DMS 273 treated with DMSO at 0.1 percent for 48 hours (cell line): ENCODE data around the gene KIF5C.

ENCODE experiments used
- DNase-seq: peaks from one replicate; lab custom pipeline; 2025; lab: John Stamatoyannopoulos, UW

KIF5C gene

GRCh38 chr2:149044500-149044899 is 169.5 kb downstream of the KIF5C start:
- no peak for DNase-seq

- no peak for DNase-seq
Observed at GRCh38 chr2:149047118-149047517, 172.1 kb downstream of the KIF5C start.

GRCh38 chr2:149049142-149049541 is 174.1 kb downstream of the KIF5C start:
- DNase-seq, result no peak

- no peak for DNase-seq
Observed at GRCh38 chr2:149050188-149050587, 175.2 kb downstream of the KIF5C start.

GRCh38 chr2:149055751-149056150 is 180.7 kb downstream of the KIF5C start:
- DNase-seq, result no peak

GRCh38 chr2:149056541-149057255 is 181.7 kb downstream of the KIF5C start:
- DNase-seq, result no peak

- no peak for DNase-seq
Observed at GRCh38 chr2:149057401-149057800, 182.4 kb downstream of the KIF5C start.

GRCh38 chr2:149058936-149059335 is 183.9 kb downstream of the KIF5C start:
- DNase-seq, result no peak

GRCh38 chr2:149059822-149060221 is 184.8 kb downstream of the KIF5C start:
- DNase-seq, result no peak

- no peak for DNase-seq
Observed at GRCh38 chr2:149061133-149061745, 186.2 kb downstream of the KIF5C start.

- no peak for DNase-seq
Observed at GRCh38 chr2:149062531-149062930, 187.5 kb downstream of the KIF5C start.

GRCh38 chr2:149063177-149063576 is 188.2 kb downstream of the KIF5C start:
- no peak for DNase-seq

- DNase-seq, result no peak
Observed at GRCh38 chr2:149064365-149064841, 189.4 kb downstream of the KIF5C start.

- DNase-seq, result no peak
Observed at GRCh38 chr2:149064856-149065630, 190.0 kb downstream of the KIF5C start.

GRCh38 chr2:149068225-149068995 is 193.4 kb downstream of the KIF5C start:
- DNase-seq, result no peak

- DNase-seq, result no peak
Observed at GRCh38 chr2:149068996-149069888, 194.2 kb downstream of the KIF5C start.

GRCh38 chr2:149070681-149071320 is 195.8 kb downstream of the KIF5C start:
- no peak for DNase-seq

GRCh38 chr2:149075105-149075504 is 200.1 kb downstream of the KIF5C start:
- no peak for DNase-seq

GRCh38 chr2:149075853-149076252 is 200.8 kb downstream of the KIF5C start:
- no peak for DNase-seq
